Stimulated activated CD4-positive, alpha-beta T cell treated with anti-CD3 and anti-CD28 coated beads, Interleukin-4, amount 100 ng/mL, for 48 hours (primary cell): ENCODE data around the gene MRC1.

Source experiments
- DNase-seq, 2 donors: peaks; one replicate each; pipeline ENCODE4 v3.0.0-alpha.2; 2020; ENCODE audit warnings: low read depth in 2 of 2

The MRC1 gene

DNA sequence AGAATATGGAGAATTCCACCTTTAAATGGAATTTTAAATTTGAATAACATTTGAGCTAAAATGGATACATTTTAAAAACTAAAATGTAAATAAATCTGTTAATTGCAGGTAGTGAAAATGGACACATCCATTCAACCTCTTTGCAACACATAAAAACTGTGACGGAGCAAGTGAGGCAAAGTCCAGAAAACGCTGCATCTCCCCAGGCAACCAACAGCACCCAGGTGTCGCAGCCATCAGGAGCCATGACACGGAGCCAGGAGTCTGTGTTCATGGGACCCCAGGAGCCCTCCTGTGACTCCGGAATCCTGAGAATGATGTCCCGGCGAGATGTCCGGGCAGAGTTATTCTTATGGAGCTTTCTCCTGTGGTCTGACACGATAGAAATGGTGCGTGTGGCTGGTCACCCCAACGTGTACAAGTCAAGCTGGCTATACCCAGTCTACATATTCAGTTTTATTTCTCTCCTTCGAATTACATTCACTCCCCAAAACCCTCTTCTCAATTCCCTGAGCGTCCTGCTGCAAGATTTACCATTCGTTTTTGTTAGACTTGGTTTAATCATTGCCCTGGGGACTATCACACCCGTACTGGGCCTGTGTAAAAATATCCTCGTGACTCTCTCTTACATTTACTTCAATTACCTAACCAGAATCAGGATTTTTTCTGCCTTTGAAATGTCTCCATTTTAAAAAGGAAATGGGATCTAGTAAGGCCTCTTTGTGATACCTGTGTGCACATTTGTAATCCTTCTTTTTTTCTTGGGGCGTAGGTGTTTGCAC, 13.1 kb upstream of the MRC1 start:
- no peak for DNase-seq

DNA sequence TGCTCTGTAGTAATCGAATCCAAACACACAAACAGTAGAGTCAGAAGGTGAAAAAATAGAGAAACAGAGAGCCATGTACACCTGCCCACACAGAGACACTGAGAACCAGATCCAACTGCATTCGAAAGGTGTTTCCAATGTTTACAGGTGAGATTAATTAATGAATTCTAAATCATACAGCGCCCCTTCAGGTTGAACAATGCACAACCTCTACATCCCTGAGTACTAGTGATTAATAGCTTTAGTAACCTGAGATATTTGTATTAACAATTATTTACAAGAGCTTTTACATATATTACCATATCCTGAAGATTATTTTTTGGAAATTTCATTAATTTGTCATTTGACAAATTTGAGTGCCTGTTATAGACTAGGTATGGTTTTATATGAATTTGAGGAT, 7.6 kb upstream of the MRC1 start:
- DNase-seq, result no peak

GRCh38 chr10:17802350-17802749, 6.8 kb upstream of the MRC1 start:
- DNase-seq, result no peak

GRCh38 chr10:17802976-17803375, 6.2 kb upstream of the MRC1 start:
- DNase-seq, result no peak

DNA sequence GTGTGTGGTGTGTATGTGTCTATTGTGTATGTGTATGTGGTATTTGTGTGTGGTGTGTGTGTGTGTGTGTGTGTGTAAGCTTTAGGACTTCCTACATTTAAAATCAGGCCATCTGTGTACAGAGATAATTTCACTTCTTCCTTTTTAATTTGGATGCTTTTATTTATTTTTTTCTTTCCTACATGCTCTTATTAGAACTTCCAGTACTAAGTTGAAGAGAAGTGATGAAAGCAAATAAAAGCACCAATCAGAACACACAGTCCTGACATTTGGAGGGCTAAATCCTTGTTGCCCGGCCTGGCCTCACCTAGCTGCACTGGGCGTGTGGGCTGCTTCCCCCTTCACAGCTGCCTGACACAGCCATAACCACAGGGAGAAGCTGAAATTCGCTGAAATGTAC, 3.8 kb upstream of the MRC1 start:
- DNase-seq, result no peak

DNA sequence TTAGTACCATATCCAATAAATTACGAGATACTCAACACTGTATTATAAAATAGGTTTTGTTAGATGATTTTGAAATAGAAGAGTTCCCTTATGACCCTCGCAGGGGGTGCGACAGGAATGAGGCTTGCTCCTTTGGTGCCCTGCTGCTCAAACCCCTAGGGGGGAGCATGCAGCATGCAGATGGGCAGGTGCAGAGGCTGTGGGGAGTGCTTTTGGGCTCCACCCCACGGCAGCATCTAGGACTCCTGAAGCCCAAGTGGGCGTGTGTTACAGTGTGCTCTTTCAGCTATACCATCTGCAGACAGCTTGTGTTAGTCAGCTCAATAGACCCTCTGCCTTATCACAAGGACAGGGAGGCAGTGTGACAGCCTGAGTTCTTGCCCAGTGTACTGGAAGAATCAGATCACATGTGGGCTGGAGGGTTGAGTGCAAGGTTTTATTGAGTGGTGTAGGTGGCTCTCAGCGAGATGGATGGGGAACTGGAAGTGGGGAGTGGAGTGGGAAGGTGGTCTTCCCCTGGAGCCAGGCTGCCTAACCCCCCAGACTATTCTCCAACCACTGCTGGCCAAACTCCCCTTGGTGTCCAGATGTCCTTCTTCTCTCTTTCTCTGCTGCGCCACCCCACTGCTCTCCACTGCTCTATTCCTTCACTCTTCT, 3.1 kb upstream of the MRC1 start:
- DNase-seq, result peak; percentile 10 to 16

- DNase-seq, result no peak
Observed at GRCh38 chr10:17811146-17811865, 2.2 kb downstream of the MRC1 start.

DNA sequence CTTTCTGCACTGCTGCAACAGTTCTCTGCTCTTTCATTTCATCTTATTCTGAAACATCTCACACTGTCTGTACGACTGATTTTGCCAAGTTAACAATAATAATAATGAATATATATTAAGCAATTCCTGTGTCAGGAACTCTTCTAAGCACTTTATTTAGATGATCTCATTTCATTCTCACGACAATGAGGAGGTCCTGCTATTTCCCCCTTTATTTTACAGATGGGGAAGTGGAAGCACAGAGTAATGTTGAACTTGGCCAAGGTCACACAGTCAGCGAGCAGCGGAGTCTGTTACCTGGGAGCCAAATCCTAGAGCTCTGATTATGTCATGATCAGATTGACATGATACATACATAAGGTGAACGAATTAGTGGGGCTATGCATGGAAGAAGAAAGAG, 5.8 kb downstream of the MRC1 start:
- DNase-seq, result no peak

GRCh38 chr10:17816199-17816598, 7.1 kb downstream of the MRC1 start:
- DNase-seq, result no peak

- DNase-seq, result no peak
Observed at GRCh38 chr10:17817316-17817715, 8.2 kb downstream of the MRC1 start.

DNA sequence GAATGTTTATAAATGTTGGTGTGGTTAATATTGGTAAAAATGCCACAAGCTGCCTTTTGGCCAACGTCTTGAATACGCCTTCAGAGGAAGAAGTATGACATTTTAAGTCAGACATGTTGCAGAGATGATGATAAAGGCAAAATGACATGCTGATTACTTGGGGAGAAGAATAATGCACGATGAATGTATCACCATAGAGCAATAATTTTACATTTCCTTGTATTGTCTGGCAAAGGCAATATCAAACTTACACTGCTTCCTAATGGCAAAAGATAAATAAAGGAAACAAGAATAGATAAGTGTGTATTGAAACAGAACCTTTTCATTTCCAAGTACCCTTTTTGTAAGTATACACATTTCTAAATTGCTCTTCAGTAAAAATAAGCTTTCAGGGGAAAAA, 8.6 kb downstream of the MRC1 start:
- no peak for DNase-seq

- DNase-seq, result no peak
Observed at GRCh38 chr10:17819836-17820235, 10.7 kb downstream of the MRC1 start.

DNA sequence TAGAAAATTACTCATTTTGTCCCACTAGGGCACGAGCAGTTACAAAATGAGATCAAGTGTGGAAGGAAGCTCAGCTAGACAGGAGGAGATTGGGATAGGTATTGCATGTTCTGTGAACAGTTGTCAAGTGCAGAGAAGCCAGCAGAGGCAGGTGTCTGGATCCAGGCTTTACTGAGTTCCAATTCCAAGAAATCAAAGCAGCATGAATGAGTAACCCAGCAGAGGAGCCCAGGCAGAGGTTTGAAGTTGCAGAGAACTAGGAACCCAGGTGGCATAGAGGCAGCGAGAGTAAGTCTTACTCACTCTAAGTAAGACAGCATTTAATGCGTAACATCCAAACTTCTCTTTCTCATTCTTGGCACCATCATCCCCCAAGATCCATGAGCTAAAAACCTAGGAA, 11.8 kb downstream of the MRC1 start:
- no peak for DNase-seq

- DNase-seq, result no peak
Observed at GRCh38 chr10:17821893-17822292, 12.7 kb downstream of the MRC1 start.

- DNase-seq, result no peak
Observed at GRCh38 chr10:17831341-17831740, 22.2 kb downstream of the MRC1 start.

GRCh38 chr10:17831896-17832295, 22.7 kb downstream of the MRC1 start:
- no peak for DNase-seq

GRCh38 chr10:17833656-17834055, 24.5 kb downstream of the MRC1 start:
- DNase-seq, result no peak

DNA sequence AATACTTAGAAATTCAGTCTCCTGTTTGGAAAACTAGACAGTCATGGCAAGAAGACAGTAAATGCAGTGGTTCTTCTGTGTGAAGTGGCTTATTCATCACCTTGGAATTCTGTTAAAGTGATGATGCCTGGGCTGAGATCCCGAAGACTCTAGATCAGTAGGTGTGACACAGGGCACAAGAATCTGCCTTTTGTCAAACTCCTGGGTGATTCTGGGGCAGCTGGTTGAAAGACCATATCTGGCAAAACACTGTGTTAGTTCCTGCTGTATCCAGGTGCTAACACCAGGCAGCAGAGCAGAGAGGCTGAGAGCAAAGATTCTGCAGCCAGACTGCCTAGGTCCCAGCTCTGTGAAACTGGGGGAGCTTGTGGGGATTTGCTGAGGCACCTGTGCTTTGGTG, 26.5 kb downstream of the MRC1 start:
- DNase-seq, result no peak

DNA sequence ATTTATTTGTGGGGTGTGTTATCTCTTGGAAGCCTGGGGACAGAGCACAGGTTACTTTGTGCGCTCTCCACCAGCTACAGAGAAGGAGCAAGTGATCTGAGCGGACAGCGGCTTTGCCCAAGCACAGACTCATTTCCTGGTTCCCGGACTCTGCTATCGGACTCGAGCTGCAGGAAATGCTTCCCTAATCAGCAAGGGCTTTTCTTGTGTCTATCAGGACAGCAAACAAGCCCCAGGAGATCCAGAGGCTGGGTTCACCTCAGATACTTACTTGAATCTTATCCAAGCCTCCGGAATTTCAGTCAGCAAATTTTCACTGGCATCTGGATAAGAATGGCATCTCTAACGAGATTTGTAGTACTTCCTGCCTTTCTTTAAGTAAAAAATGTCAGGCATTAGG, 27.8 kb downstream of the MRC1 start:
- DNase-seq, result no peak

DNA sequence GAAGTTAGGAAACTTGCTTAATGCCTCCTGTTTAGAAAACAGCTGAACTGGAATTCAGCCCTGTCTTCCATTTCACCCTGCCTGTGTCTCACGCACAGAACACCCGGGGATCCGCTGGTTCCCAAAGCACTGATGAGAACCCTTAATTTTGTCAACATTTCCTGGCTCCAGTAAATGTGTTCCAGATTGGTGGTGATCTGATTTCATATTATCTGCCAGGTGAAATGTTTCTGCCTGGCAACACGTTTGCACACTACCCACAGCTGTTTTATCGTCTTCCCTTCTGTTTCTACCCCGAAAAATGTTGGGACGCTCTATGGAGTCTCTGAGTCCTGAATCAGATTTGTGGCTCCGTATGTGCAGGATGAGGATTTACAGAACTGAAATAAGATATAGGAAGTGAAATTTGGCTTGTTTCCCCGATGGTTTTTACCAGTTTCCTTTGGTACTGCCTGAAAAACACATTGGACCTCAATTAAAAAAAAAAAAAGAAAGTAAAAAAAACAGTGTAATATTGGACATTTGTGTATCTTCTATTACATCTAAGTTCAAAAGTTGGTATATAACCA, 29.0 kb downstream of the MRC1 start:
- DNase-seq, result no peak

DNA sequence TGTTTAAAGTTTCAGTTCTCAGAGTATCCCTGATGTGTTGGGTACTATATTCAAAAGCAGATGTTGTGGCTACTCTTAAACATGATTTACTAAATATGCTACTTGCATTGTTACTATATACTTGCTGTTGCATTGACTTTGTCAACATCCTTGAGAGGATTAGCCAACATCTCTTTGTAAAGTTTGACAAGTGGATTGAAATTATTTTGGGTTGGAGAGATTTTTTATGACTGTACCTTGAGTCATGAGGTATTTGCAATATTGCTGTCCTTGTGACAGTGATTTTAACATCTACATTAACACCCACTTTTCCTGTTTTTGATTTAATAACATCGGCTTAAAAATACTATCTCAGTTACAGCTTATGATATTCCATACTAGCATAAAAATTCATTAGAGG, 31.9 kb downstream of the MRC1 start:
- DNase-seq, result no peak

- DNase-seq, result no peak
Observed at GRCh38 chr10:17842641-17843040, 33.5 kb downstream of the MRC1 start.
